Measurements from ENCODE around the gene ADH5. TPM values are rescaled to one million over a fixed set of nuclear protein-coding genes. Genes with fewer than 3 reads are reported as not detected.

ADH5 gene
- total and polyA plus RNA-seq, 2 of the 8 experiments (the other 6 are each of a cell fraction or from before 2014, with no cell fraction given): 223 to 327 TPM

- TF ChIP-seq, protein P1, sequence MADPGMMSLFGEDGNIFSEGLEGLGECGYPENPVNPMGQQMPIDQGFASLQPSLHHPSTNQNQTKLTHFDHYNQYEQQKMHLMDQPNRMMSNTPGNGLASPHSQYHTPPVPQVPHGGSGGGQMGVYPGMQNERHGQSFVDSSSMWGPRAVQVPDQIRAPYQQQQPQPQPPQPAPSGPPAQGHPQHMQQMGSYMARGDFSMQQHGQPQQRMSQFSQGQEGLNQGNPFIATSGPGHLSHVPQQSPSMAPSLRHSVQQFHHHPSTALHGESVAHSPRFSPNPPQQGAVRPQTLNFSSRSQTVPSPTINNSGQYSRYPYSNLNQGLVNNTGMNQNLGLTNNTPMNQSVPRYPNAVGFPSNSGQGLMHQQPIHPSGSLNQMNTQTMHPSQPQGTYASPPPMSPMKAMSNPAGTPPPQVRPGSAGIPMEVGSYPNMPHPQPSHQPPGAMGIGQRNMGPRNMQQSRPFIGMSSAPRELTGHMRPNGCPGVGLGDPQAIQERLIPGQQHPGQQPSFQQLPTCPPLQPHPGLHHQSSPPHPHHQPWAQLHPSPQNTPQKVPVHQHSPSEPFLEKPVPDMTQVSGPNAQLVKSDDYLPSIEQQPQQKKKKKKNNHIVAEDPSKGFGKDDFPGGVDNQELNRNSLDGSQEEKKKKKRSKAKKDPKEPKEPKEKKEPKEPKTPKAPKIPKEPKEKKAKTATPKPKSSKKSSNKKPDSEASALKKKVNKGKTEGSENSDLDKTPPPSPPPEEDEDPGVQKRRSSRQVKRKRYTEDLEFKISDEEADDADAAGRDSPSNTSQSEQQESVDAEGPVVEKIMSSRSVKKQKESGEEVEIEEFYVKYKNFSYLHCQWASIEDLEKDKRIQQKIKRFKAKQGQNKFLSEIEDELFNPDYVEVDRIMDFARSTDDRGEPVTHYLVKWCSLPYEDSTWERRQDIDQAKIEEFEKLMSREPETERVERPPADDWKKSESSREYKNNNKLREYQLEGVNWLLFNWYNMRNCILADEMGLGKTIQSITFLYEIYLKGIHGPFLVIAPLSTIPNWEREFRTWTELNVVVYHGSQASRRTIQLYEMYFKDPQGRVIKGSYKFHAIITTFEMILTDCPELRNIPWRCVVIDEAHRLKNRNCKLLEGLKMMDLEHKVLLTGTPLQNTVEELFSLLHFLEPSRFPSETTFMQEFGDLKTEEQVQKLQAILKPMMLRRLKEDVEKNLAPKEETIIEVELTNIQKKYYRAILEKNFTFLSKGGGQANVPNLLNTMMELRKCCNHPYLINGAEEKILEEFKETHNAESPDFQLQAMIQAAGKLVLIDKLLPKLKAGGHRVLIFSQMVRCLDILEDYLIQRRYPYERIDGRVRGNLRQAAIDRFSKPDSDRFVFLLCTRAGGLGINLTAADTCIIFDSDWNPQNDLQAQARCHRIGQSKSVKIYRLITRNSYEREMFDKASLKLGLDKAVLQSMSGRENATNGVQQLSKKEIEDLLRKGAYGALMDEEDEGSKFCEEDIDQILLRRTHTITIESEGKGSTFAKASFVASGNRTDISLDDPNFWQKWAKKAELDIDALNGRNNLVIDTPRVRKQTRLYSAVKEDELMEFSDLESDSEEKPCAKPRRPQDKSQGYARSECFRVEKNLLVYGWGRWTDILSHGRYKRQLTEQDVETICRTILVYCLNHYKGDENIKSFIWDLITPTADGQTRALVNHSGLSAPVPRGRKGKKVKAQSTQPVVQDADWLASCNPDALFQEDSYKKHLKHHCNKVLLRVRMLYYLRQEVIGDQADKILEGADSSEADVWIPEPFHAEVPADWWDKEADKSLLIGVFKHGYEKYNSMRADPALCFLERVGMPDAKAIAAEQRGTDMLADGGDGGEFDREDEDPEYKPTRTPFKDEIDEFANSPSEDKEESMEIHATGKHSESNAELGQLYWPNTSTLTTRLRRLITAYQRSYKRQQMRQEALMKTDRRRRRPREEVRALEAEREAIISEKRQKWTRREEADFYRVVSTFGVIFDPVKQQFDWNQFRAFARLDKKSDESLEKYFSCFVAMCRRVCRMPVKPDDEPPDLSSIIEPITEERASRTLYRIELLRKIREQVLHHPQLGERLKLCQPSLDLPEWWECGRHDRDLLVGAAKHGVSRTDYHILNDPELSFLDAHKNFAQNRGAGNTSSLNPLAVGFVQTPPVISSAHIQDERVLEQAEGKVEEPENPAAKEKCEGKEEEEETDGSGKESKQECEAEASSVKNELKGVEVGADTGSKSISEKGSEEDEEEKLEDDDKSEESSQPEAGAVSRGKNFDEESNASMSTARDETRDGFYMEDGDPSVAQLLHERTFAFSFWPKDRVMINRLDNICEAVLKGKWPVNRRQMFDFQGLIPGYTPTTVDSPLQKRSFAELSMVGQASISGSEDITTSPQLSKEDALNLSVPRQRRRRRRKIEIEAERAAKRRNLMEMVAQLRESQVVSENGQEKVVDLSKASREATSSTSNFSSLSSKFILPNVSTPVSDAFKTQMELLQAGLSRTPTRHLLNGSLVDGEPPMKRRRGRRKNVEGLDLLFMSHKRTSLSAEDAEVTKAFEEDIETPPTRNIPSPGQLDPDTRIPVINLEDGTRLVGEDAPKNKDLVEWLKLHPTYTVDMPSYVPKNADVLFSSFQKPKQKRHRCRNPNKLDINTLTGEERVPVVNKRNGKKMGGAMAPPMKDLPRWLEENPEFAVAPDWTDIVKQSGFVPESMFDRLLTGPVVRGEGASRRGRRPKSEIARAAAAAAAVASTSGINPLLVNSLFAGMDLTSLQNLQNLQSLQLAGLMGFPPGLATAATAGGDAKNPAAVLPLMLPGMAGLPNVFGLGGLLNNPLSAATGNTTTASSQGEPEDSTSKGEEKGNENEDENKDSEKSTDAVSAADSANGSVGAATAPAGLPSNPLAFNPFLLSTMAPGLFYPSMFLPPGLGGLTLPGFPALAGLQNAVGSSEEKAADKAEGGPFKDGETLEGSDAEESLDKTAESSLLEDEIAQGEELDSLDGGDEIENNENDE (IDR thresholded peaks at IDR 0.05; ENCODE audit: insufficient replicate concordance, low read length): no peak
- TF ChIP-seq SRF (IDR thresholded peaks at IDR 0.05; ENCODE audit: low read depth, low read length): no peak
- no peak for TF ChIP-seq CBX8 (IDR thresholded peaks at IDR 0.05; ENCODE audit: borderline replicate concordance, low read depth, low read length)
- TF ChIP-seq HDAC2 (IDR thresholded peaks at IDR 0.05; ENCODE audit: borderline replicate concordance in 1 of 2, low read depth in 2 of 2, low read length in 2 of 2): no peak
- no peak for TF ChIP-seq TCF12 (IDR thresholded peaks at IDR 0.05; ENCODE audit: low read depth, low read length)
- TF ChIP-seq GABPA (IDR thresholded peaks at IDR 0.05; ENCODE audit: borderline replicate concordance, insufficient read depth, low read length): no peak
- TF ChIP-seq CREB1 (IDR thresholded peaks at IDR 0.05): no peak
- TF ChIP-seq, protein P2, sequence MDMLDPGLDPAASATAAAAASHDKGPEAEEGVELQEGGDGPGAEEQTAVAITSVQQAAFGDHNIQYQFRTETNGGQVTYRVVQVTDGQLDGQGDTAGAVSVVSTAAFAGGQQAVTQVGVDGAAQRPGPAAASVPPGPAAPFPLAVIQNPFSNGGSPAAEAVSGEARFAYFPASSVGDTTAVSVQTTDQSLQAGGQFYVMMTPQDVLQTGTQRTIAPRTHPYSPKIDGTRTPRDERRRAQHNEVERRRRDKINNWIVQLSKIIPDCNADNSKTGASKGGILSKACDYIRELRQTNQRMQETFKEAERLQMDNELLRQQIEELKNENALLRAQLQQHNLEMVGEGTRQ (IDR thresholded peaks at IDR 0.05; ENCODE audit: low read length): no peak
- TF ChIP-seq SP1 (IDR thresholded peaks at IDR 0.05; ENCODE audit: low read depth, low read length): no peak
- TF ChIP-seq EZH2 (IDR thresholded peaks at IDR 0.05; ENCODE audit: low read depth, low read length, severe bottlenecking): no peak
Observed at GRCh38 chr4:99104153-99104552, 15.6 kb upstream of the ADH5 start (continued).
